Islet of Langerhans (tissue), 1 donor: ENCODE results near the gene KCTD5.

Experiments
- FAIRE-seq: peaks from one replicate; lab custom pipeline; 2011; peaks lifted over from hg19 to GRCh38; lab: Jason Lieb, UNC

Gene KCTD5

GRCh38 chr16:2726923-2727322 is 44.6 kb downstream of the KCTD5 start:
- FAIRE-seq: no peak

GRCh38 chr16:2728034-2728433 is 45.7 kb downstream of the KCTD5 start:
- FAIRE-seq: no peak

- no peak for FAIRE-seq
Measured at GRCh38 chr16:2734844-2735515, 52.7 kb downstream of the KCTD5 start.

- FAIRE-seq: no peak
Measured at GRCh38 chr16:2736476-2737237, 54.3 kb downstream of the KCTD5 start.

GRCh38 chr16:2737238-2737605 is 54.9 kb downstream of the KCTD5 start:
- no peak for FAIRE-seq

GRCh38 chr16:2737895-2738418 is 55.6 kb downstream of the KCTD5 start:
- no peak for FAIRE-seq

GRCh38 chr16:2738615-2739014 is 56.3 kb downstream of the KCTD5 start:
- FAIRE-seq: no peak

GRCh38 chr16:2739625-2740430 is 57.5 kb downstream of the KCTD5 start:
- FAIRE-seq: no peak

- no peak for FAIRE-seq
Measured at GRCh38 chr16:2740476-2740875, 58.2 kb downstream of the KCTD5 start.

- no peak for FAIRE-seq
Measured at GRCh38 chr16:2741168-2741567, 58.8 kb downstream of the KCTD5 start.

GRCh38 chr16:2742323-2743006 is 60.1 kb downstream of the KCTD5 start:
- FAIRE-seq: no peak

GRCh38 chr16:2743007-2743810 is 60.9 kb downstream of the KCTD5 start:
- no peak for FAIRE-seq

GRCh38 chr16:2744711-2745110 is 62.4 kb downstream of the KCTD5 start:
- FAIRE-seq: no peak

- no peak for FAIRE-seq
Measured at GRCh38 chr16:2745116-2745890, 63.0 kb downstream of the KCTD5 start.

GRCh38 chr16:2745961-2746360 is 63.6 kb downstream of the KCTD5 start:
- FAIRE-seq: no peak

- no peak for FAIRE-seq
Measured at GRCh38 chr16:2748757-2749455, 66.6 kb downstream of the KCTD5 start.

- FAIRE-seq: no peak
Measured at GRCh38 chr16:2749476-2749875, 67.2 kb downstream of the KCTD5 start.

GRCh38 chr16:2749936-2750335 is 67.6 kb downstream of the KCTD5 start:
- no peak for FAIRE-seq

- FAIRE-seq: no peak
Measured at GRCh38 chr16:2751577-2752034, 69.3 kb downstream of the KCTD5 start.
